Measurements from ENCODE around the gene COA1. TPM values are rescaled to one million over a fixed set of nuclear protein-coding genes. Genes with fewer than 3 reads are reported as not detected.
A peak's percentile ranks its signal among the peaks of the same experiment; 100 is the strongest.

The COA1 gene
- total RNA-seq, 2 donors from 2014 or later, result 53.6 to 56.0 TPM

DNA sequence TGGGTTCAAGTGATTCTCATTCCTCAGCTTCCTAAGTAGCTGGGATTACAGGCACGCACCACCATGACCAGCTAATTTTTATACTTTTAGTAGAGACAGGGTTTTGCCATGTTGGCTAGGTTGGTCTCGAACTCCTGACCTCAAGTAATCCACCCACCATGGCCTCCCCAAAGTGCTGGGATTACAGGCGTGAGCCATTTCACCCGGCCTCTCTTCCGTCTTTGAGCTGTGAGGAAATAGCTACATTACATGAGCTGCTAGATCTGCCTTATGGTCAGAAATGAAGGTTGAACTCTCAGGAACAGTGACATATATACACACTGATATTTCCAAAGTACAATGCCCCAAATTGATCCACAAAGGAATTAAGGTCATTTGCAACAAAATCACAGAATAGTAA is 31.5 kb upstream of the COA1 start:
- Histone ChIP-seq H3K27me3 (no peaks in the 10 kb centered on the region), H3K4me1 (peaks cover 0 to 28% of the 10 kb centered on the region in 2 donors), H3K27ac (no peak overlapping the region), H3K4me3 (no peak overlapping the region), H3K36me3 (no peaks in the 10 kb centered on the region), H3K9me3 (no peaks in the 10 kb centered on the region)
- TF ChIP-seq, protein P1, sequence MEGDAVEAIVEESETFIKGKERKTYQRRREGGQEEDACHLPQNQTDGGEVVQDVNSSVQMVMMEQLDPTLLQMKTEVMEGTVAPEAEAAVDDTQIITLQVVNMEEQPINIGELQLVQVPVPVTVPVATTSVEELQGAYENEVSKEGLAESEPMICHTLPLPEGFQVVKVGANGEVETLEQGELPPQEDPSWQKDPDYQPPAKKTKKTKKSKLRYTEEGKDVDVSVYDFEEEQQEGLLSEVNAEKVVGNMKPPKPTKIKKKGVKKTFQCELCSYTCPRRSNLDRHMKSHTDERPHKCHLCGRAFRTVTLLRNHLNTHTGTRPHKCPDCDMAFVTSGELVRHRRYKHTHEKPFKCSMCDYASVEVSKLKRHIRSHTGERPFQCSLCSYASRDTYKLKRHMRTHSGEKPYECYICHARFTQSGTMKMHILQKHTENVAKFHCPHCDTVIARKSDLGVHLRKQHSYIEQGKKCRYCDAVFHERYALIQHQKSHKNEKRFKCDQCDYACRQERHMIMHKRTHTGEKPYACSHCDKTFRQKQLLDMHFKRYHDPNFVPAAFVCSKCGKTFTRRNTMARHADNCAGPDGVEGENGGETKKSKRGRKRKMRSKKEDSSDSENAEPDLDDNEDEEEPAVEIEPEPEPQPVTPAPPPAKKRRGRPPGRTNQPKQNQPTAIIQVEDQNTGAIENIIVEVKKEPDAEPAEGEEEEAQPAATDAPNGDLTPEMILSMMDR (IDR thresholded peaks at IDR 0.05), result no peak
- no peak for DNase-seq (ENCODE audit: low spot score)

DNA sequence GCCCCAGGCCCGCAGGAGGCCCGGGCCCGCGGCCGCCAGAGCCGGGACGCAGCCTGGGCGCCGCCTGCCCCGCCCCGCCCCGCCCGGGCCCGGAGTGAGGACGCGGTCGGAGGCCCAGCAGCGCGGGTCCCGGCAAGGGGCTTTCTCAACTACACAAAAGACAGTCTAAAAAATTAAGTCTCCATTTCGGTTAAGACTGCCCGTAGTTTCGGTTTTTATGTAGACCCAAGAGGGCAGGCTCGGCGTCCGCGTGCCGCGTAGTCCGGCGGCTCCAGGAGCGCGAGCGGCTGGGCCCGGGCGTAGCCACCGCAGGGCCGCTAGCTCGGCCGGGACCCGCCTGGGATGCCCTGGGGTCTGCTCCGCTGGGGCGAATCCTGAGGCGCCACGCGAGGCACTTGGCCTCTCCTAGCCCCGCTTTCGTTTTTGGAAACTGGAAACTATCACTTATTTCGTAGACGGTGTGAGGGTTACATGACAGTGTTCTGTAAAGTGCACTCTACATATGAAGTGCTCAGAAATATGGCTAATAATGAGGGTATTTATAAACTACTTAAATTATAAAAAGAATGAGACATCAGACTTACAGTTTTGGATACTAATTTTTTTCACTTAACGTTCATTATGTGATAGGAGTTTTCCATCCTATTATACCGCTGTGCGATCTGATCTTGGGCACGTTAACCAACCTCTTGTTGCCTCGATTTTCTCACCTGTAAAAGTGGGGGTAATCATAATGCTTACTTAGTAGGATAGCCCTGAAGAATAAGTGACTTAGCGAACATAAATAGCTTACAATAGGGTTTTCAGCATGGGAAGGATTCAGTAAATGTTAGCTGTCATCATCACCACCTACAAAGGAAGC is 29.7 kb upstream of the COA1 start:
- Histone ChIP-seq H3K27ac (peak overlapping the region; percentile 36 to 74), H3K9me3 (no peaks in the 10 kb centered on the region), H3K27me3 (no peaks in the 10 kb centered on the region), H3K4me1 (peaks cover 0 to 18% of the 10 kb centered on the region in 2 donors), H3K4me3 (peak overlapping the region; percentile 80 to 84), H3K36me3 (no peaks in the 10 kb centered on the region)
- TF ChIP-seq, protein P1 (IDR thresholded peaks at IDR 0.05), result no peak
- DNase-seq (ENCODE audit: low spot score), result no peak

DNA sequence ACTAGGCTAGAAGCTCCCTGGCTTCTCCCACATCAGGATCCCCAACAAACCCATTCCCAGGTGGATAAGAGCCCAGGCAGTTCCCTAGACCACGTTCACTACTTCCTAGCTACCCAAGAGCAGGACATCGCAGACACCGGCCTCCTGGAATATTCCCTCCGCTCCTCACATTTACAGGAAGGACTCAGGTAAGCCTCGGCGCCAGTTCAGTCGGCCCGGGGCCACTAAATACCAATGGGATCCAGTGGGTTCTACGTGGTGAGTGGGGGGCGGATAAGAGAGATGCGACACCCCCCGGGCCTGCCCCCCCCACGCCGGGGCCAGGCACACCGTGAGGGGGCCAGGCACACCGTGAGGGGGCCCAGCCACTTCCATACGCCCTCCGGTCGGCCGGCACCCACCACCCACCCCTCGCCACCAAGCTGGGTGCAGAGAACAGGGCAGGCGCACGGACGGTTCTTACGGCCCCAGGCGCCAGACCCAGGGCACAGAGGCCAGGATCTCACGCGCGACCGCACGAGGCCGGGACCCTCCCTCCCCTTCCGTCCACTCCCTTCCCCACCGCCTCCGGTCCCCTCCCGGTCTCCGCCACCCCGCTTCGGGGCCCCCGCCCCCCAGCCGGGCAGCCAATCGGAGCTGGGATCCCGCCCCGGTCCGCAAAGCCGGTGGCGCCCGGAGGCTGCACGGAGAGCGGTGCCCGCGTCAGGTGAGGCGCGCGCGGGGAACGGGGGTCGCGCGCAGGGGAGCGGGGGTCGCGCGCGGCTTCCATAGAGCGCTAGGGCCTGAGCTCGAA is 28.9 kb upstream of the COA1 start, which contains the start of gene BLVRA:
Gene BLVRA, plus strand, starts transcription at position 652 of the 793 bp plus-strand sequence. CDS start 12,479 bp downstream, outside the sequence.
- TF ChIP-seq, protein P1 (IDR thresholded peaks at IDR 0.05), result no peak

DNA sequence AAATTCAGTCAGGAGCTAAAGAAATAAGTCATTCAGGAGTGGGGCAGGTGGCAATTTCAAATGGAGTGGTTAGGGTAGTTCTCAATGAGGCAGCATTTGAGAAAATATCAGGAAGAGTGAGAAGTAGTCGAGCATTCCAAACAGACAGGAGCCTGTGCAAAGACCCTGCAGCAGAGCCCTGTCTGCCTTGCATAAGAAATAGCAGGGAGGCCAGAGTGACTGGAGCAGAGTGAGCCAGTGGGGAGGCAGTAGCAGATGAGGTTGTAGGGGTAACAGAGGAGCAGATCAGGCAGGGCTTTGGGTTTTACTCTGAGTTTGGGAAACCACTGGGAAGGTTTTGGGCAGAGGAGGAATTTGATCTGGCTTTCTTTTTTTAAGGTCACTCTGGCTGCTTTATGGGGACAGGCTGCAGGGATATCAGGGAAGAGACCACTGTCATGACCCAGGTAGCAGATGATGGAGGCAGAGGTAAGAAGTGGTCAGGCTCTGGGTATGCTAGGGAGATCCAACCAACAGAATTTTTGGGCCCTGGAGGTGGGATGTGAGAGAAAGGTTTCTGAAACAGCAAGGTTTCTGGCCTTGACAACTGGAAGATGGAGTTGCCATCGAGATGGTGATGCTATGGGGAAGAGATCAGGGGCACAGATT is 27.9 kb upstream of the COA1 start:
- Histone ChIP-seq H3K27me3 (no peaks in the 10 kb centered on the region), H3K27ac (no peak overlapping the region), H3K9me3 (no peaks in the 10 kb centered on the region), H3K4me1 (peaks cover 0 to 15% of the 10 kb centered on the region in 2 donors), H3K4me3 (no peak overlapping the region), H3K36me3 (no peaks in the 10 kb centered on the region)
- no peak for DNase-seq (ENCODE audit: low spot score)
- TF ChIP-seq, protein P1 (IDR thresholded peaks at IDR 0.05), result no peak

More for the DNA sequence above, 28.9 kb upstream of the COA1 start, which contains the start of gene BLVRA:
- H3K4me3 ChIP-seq, result peak within 1 kb of the TSS; percentile 80 to 84
- no peak for DNase-seq (ENCODE audit: low spot score)
- peaks cover 0 to 15% of the 10 kb centered on the region in 2 donors for H3K4me1 ChIP-seq
- peak within 1 kb of the TSS; percentile 36 to 74 for H3K27ac ChIP-seq
- H3K36me3 ChIP-seq, result no peaks in the 10 kb centered on the region
- H3K9me3 ChIP-seq, result no peaks in the 10 kb centered on the region
- no peaks in the 10 kb centered on the region for H3K27me3 ChIP-seq

DNA sequence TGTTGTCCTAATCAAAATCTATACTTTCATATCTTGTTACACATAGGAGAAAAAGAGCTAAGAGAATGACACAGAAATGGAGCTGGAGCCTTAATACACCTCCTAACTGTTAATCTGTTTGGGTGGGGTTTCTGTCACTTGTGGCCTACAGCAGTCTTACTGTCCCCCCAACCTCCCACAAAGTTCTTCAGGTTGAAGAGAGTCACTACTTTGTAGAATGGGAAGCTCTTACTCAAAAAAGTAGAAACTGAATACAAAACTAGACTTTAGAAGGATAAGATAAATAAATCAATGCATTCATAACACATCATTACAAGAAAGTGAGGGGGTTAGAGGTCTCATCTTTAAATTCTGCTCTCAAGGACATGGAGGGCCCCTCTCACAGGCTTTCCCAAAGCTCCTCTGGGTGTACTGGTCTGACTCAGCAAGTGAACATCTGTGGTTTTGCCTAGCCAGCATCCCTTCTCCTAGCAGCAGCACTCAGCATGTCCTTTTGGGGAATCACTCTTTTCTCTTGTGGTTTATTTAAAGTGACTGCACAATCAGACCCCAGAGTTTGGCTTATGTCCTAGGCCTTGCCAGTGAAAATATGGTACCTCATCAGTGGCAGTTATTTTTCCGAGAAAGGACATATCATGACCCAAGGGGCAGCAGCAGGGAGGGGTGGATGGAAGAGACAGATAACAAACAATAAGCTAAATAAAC is 27.2 kb upstream of the COA1 start:
- no peak overlapping the region for H3K4me3 ChIP-seq
- no peaks in the 10 kb centered on the region for H3K9me3 ChIP-seq
- no peak overlapping the region for H3K27ac ChIP-seq
- no peaks in the 10 kb centered on the region for H3K27me3 ChIP-seq
- TF ChIP-seq, protein P1 (IDR thresholded peaks at IDR 0.05), result no peak
- H3K36me3 ChIP-seq, result no peaks in the 10 kb centered on the region
- H3K4me1 ChIP-seq, result peaks cover 0 to 15% of the 10 kb centered on the region in 2 donors
- DNase-seq (ENCODE audit: low spot score), result no peak
